Lower leg skin (tissue), 4 donors: ENCODE results near the gene PLCD3. TPM values are rescaled to one million over a fixed set of nuclear protein-coding genes. Genes with fewer than 3 reads are reported as not detected.

ENCODE experiments used
- DNase-seq, 2 donors: peaks; one replicate each; pipeline ENCODE4 v3.0.0-alpha.2; 2019; ENCODE audit warnings: low spot score in 2 of 2
- H3K4me3 ChIP-seq: fragments of 200-600 bp; sonication (generic); 2 replicates; pipeline ENCODE4 v1.5.1; 2017; ENCODE audit warnings: mild to moderate bottlenecking, low read depth; ENCODE audit not compliant: poor library complexity, severe bottlenecking
- CTCF ChIP-seq, 3 donors: fragments of 450-650 bp; IDR thresholded peaks; one replicate each; pipeline ENCODE4 v1.5.1; 2016; ENCODE audit warnings: antibody characterized with exemption in 3 of 3, mild to moderate bottlenecking in 3 of 3, moderate library complexity in 2 of 3
- POLR2A ChIP-seq, 2 donors: fragments of 450-650 bp; IDR thresholded peaks; one replicate each; pipeline ENCODE4 v1.6.1; 2016 to 2017; ENCODE audit warnings: antibody characterized with exemption in 2 of 2, mild to moderate bottlenecking in 1 of 2, moderate library complexity in 1 of 2
- WGBS, 2 donors: methylation state at CpG; one replicate each; pipeline ENCODE4 v1.1.5; 2018; 5-methylcytosine and 5-hydroxymethylcytosine counted together
- intact Hi-C: fragments of 100-400 bp; cut with DNase I; formaldehyde crosslinking; loops from one replicate; pipeline ENCODE4 v1.15.0; 2023; ENCODE audit warnings: low total_unique reads
- total RNA-seq, 4 donors: library from RNA; depleted of rRNA; stranded (reverse); fragments of >200 nt; gene quantifications; one replicate each; pipeline ENCODE4 v1.1.0, GENCODE V29; 2016

The PLCD3 gene
- total RNA-seq, 4 donors from 2014 or later = 65.7 to 180 (median 105) TPM

- peak; percentile 84 to 95 for DNase-seq
- TF ChIP-seq POLR2A (IDR thresholded peaks at IDR 0.05) (no peak), CTCF (IDR thresholded peaks at IDR 0.05) (no peak)
- intact Hi-C loops = loop anchor here (5.0 to 10.0 kb wide), 2 partner anchors 68 to 1761 kb away; no protein-coding TSS in a partner anchor
- H3K4me3 ChIP-seq = no peak overlapping the region
- WGBS, 2 donors = 9 to 25% methylated on average over 6 of the region's 6 CpGs
Observed at GRCh38 chr17:45092911-45093430, 39.3 kb downstream of the PLCD3 start.

GRCh38 chr17:45091778-45092425 is 40.4 kb downstream of the PLCD3 start:
- WGBS, 2 donors = 91 to 94% methylated on average over 11 of the region's 11 CpGs
- intact Hi-C loops = loop anchor here (5.0 to 10.0 kb wide), 2 partner anchors 67 to 1760 kb away; no protein-coding TSS in a partner anchor
- TF ChIP-seq CTCF (IDR thresholded peaks at IDR 0.05) = no peak
- TF ChIP-seq POLR2A (IDR thresholded peaks at IDR 0.05) = no peak
- no peak for DNase-seq
- no peak overlapping the region for H3K4me3 ChIP-seq

- 85 to 86% methylated on average over 3 of the region's 3 CpGs for WGBS, 2 donors
- H3K4me3 ChIP-seq = no peak overlapping the region
- intact Hi-C loops = loop anchor here (5.0 to 10.0 kb wide), 2 partner anchors 66 to 1758 kb away; no protein-coding TSS in a partner anchor
Observed at GRCh38 chr17:45090711-45091110, 41.6 kb downstream of the PLCD3 start.

GRCh38 chr17:45088741-45089140 is 43.6 kb downstream of the PLCD3 start:
- WGBS, 2 donors = 74 to 80% methylated on average over 3 of the region's 3 CpGs
- no peak overlapping the region for H3K4me3 ChIP-seq
- DNase-seq = no peak
- TF ChIP-seq CTCF (IDR thresholded peaks at IDR 0.05) (no peak), POLR2A (IDR thresholded peaks at IDR 0.05) (no peak)
- intact Hi-C loops = no loop called here

More at GRCh38 chr17:45090711-45091110, 41.6 kb downstream of the PLCD3 start:
- DNase-seq = no peak
- TF ChIP-seq POLR2A (IDR thresholded peaks at IDR 0.05) (no peak), CTCF (IDR thresholded peaks at IDR 0.05) (no peak)

DNA sequence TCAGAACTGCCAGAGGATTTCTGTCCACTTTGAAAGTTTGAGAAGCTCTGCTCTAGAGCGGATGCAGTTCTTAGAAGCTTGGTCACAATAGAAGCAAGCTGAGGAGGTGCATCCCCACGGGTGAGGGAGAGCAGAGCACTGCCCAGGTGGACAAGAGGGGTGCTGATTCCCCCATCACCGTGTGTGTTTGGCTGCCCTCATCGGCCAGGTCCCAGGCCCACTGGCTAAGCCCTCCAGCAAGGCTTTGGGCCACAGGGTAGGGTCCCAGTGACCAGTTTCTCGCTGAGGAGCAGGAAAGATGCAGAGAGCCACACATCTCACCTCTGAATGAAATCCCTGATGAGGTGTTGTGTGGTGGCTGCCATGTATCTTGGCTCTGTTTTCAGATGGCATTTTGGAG is 44.3 kb downstream of the PLCD3 start:
- intact Hi-C loops = no loop called here
- no peak for TF ChIP-seq POLR2A (IDR thresholded peaks at IDR 0.05)
- TF ChIP-seq CTCF (IDR thresholded peaks at IDR 0.05) = no peak
- 79 to 89% methylated on average over 5 of the region's 5 CpGs for WGBS, 2 donors
- no peak overlapping the region for H3K4me3 ChIP-seq
- no peak for DNase-seq
